Testis (tissue), 3 donors: ENCODE results near the gene RASAL2. TPM values are rescaled to one million over a fixed set of nuclear protein-coding genes. Genes with fewer than 3 reads are reported as not detected.

Experiments
- DNase-seq: peaks from one replicate; pipeline ENCODE4 v3.0.0-alpha.2; 2019
- H3K27ac ChIP-seq, 2 donors: fragments of 200-600 bp; sonication (generic); one replicate each; pipeline ENCODE4 v1.5.1; 2019
- H3K27me3 ChIP-seq: fragments of 200-600 bp; sonication (generic); one replicate; pipeline ENCODE4 v1.5.1; 2019
- H3K36me3 ChIP-seq: fragments of 200-600 bp; sonication (generic); one replicate; pipeline ENCODE4 v1.5.1; 2017; ENCODE audit warnings: low read depth; ENCODE audit errors: missing control alignments
- H3K4me1 ChIP-seq: fragments of 200-600 bp; sonication (generic); one replicate; pipeline ENCODE4 v1.5.1; 2019
- H3K4me3 ChIP-seq, 2 donors: fragments of 200-600 bp; sonication (generic); one replicate each; pipeline ENCODE4 v1.5.1; 2017 to 2019
- H3K9me3 ChIP-seq: fragments of 200-600 bp; sonication (generic); one replicate; pipeline ENCODE4 v1.5.1; 2017
- POLR2A ChIP-seq: fragments of 450-650 bp; IDR thresholded peaks from one replicate; pipeline ENCODE4 v1.6.1; 2017; ENCODE audit warnings: antibody characterized with exemption, mild to moderate bottlenecking, moderate library complexity
- WGBS, 2 donors: methylation state at CpG; one replicate each; pipeline ENCODE4 v1.1.5; 2018; 5-methylcytosine and 5-hydroxymethylcytosine counted together
- intact Hi-C: fragments of 100-400 bp; cut with DNase I; formaldehyde crosslinking; loops from one replicate; pipeline ENCODE4 v1.15.1; 2023; ENCODE audit warnings: low total_unique reads
- polyA plus RNA-seq: library from polyadenylated mRNA; stranded (reverse); fragments of 350-450 nt; fragmentation: Illumina TruSeq; extraction: RNeasy Lipid Tissue Mini Kit (QIAGEN cat#74804); gene quantifications from one replicate; pipeline ENCODE4 v1.2.3, GENCODE V29; 2014; ENCODE audit warnings: low read depth, low replicate concordance; ENCODE audit not compliant: insufficient read depth
- total RNA-seq, 2 donors: library from RNA; depleted of rRNA; stranded (reverse); fragments of >200 nt; gene quantifications; one replicate each; pipeline ENCODE4 v1.2.3, GENCODE V29; 2016
- TF ChIP-seq, protein P1 (sequence below), 3 experiments: fragments of 450-650 bp in 2 of 3; fragments of 200-600 bp in 1 of 3; sonication (generic) in 1 of 3; IDR thresholded peaks; one replicate each; pipeline ENCODE4 v1.5.1; 2016 to 2019; ENCODE audit warnings: antibody characterized with exemption in 3 of 3, mild to moderate bottlenecking in 2 of 3, moderate library complexity in 1 of 3

The RASAL2 gene
- total and polyA plus RNA-seq, 3 donors from 2014 or later: 25.9 to 41.7 (median 39.6) TPM

- DNase-seq: no peak
- no peaks in the 10 kb centered on the region for H3K4me1 ChIP-seq
- H3K4me3 ChIP-seq: no peak overlapping the region
- no peaks in the 10 kb centered on the region for H3K9me3 ChIP-seq
- H3K36me3 ChIP-seq: no peaks in the 10 kb centered on the region
- TF ChIP-seq POLR2A: no peak
- TF ChIP-seq, protein P1, sequence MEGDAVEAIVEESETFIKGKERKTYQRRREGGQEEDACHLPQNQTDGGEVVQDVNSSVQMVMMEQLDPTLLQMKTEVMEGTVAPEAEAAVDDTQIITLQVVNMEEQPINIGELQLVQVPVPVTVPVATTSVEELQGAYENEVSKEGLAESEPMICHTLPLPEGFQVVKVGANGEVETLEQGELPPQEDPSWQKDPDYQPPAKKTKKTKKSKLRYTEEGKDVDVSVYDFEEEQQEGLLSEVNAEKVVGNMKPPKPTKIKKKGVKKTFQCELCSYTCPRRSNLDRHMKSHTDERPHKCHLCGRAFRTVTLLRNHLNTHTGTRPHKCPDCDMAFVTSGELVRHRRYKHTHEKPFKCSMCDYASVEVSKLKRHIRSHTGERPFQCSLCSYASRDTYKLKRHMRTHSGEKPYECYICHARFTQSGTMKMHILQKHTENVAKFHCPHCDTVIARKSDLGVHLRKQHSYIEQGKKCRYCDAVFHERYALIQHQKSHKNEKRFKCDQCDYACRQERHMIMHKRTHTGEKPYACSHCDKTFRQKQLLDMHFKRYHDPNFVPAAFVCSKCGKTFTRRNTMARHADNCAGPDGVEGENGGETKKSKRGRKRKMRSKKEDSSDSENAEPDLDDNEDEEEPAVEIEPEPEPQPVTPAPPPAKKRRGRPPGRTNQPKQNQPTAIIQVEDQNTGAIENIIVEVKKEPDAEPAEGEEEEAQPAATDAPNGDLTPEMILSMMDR (IDR thresholded peaks at IDR 0.05): no peak
- intact Hi-C loops: no loop called here
- 87 to 93% methylated on average over 4 of the region's 4 CpGs for WGBS, 2 donors
- H3K27ac ChIP-seq: no peak overlapping the region
- no peaks in the 10 kb centered on the region for H3K27me3 ChIP-seq
Observed at GRCh38 chr1:178461701-178462100, 367.8 kb downstream of the RASAL2 start.

- intact Hi-C loops: no loop called here
- 42 to 95% methylated on average over 1 of the region's 1 CpG for WGBS, 2 donors
- Histone ChIP-seq H3K4me3 (no peak overlapping the region), H3K36me3 (no peaks in the 10 kb centered on the region), H3K27me3 (no peaks in the 10 kb centered on the region), H3K9me3 (no peaks in the 10 kb centered on the region), H3K27ac (no peak overlapping the region), H3K4me1 (no peaks in the 10 kb centered on the region)
- no peak for DNase-seq
- no peak for TF ChIP-seq POLR2A
Observed at GRCh38 chr1:178464141-178464540, 370.2 kb downstream of the RASAL2 start.

GRCh38 chr1:178464566-178464965 lies 370.7 kb downstream of the RASAL2 start:
- no peaks in the 10 kb centered on the region for H3K9me3 ChIP-seq
- no peaks in the 10 kb centered on the region for H3K27me3 ChIP-seq
- DNase-seq: no peak
- TF ChIP-seq, protein P1 (IDR thresholded peaks at IDR 0.05): no peak
- intact Hi-C loops: no loop called here
- no peak overlapping the region for H3K4me3 ChIP-seq
- H3K4me1 ChIP-seq: no peaks in the 10 kb centered on the region
- no peaks in the 10 kb centered on the region for H3K36me3 ChIP-seq
- H3K27ac ChIP-seq: no peak overlapping the region

GRCh38 chr1:178465011-178465410 lies 371.1 kb downstream of the RASAL2 start:
- no peaks in the 10 kb centered on the region for H3K9me3 ChIP-seq
- no peak overlapping the region for H3K4me3 ChIP-seq
- no peaks in the 10 kb centered on the region for H3K4me1 ChIP-seq
- intact Hi-C loops: no loop called here
- no peaks in the 10 kb centered on the region for H3K27me3 ChIP-seq
- TF ChIP-seq POLR2A: no peak
- TF ChIP-seq, protein P1 (IDR thresholded peaks at IDR 0.05): no peak
- no peak overlapping the region for H3K27ac ChIP-seq
- H3K36me3 ChIP-seq: no peaks in the 10 kb centered on the region
- no peak for DNase-seq

GRCh38 chr1:178467837-178468236 lies 373.9 kb downstream of the RASAL2 start:
- intact Hi-C loops: no loop called here
- Histone ChIP-seq H3K9me3 (no peaks in the 10 kb centered on the region), H3K4me3 (no peak overlapping the region), H3K4me1 (no peaks in the 10 kb centered on the region), H3K27ac (no peak overlapping the region), H3K36me3 (no peaks in the 10 kb centered on the region), H3K27me3 (no peaks in the 10 kb centered on the region)
- TF ChIP-seq, protein P1 (IDR thresholded peaks at IDR 0.05): no peak
- no peak for TF ChIP-seq POLR2A
- no peak for DNase-seq
